Neural cell (in vitro differentiated cells): ENCODE measurements around the gene MROH2A.

ENCODE experiments used
- CTCF ChIP-seq: fragments of 450-650 bp; IDR thresholded peaks from 2 replicates; pipeline ENCODE4 v1.5.1; 2014; ENCODE audit warnings: antibody characterized with exemption, mild to moderate bottlenecking, moderate library complexity; ENCODE audit not compliant: poor library complexity, severe bottlenecking
- EP300 ChIP-seq: fragments of 450-650 bp; conservative IDR thresholded peaks from 2 replicates; pipeline ENCODE4 v1.6.1; 2014; ENCODE audit warnings: antibody characterized with exemption, mild to moderate bottlenecking, moderate library complexity; ENCODE audit not compliant: poor library complexity, severe bottlenecking
- EZH2 ChIP-seq: fragments of 200-600, 300-800 bp; shearing (Covaris generic), sonication (generic); IDR thresholded peaks from 2 replicates; pipeline ENCODE4 v1.6.1; 2014; ENCODE audit warnings: antibody characterized with exemption, low read length, borderline replicate concordance, mild to moderate bottlenecking; ENCODE audit not compliant: insufficient read depth, poor library complexity, severe bottlenecking
- MXI1 ChIP-seq: fragments of 450-650 bp; conservative IDR thresholded peaks from 2 replicates; pipeline ENCODE4 v1.6.1; 2014; ENCODE audit warnings: antibody characterized with exemption, mild to moderate bottlenecking; ENCODE audit not compliant: poor library complexity, severe bottlenecking
- POLR2AphosphoS5 ChIP-seq: IDR thresholded peaks from 2 replicates; pipeline ENCODE4 v1.6.1; 2012
- RAD21 ChIP-seq: fragments of 450-650 bp; conservative IDR thresholded peaks from 2 replicates; pipeline ENCODE4 v1.6.1; 2014; ENCODE audit warnings: antibody characterized with exemption, mild to moderate bottlenecking, moderate library complexity
- REST ChIP-seq: IDR thresholded peaks from 2 replicates; pipeline ENCODE4 v1.6.1; 2012; ENCODE audit warnings: borderline replicate concordance
- SMC3 ChIP-seq: fragments of 450-650 bp; conservative IDR thresholded peaks from 2 replicates; pipeline ENCODE4 v1.6.1; 2014; ENCODE audit warnings: antibody characterized with exemption, mild to moderate bottlenecking, moderate library complexity; ENCODE audit not compliant: poor library complexity
- TAF1 ChIP-seq: IDR thresholded peaks from 2 replicates; pipeline ENCODE4 v1.6.1; 2012; ENCODE audit warnings: low read depth

- TF ChIP-seq CTCF (no peak), POLR2AphosphoS5 (no peak), RAD21 (no peak), SMC3 (no peak), EZH2 (no peak), TAF1 (no peak), MXI1 (no peak), EP300 (no peak), REST (no peak)
Observed at GRCh38 chr2:233811087-233811486, 33.0 kb downstream of the MROH2A start.
